Esophagus squamous epithelium (tissue), 5 donors: Measurements from ENCODE around the gene SAMD14. TPM values are rescaled to one million over a fixed set of nuclear protein-coding genes. Genes with fewer than 3 reads are reported as not detected.

Experiments used
- DNase-seq: peaks from one replicate; lab custom pipeline; 2025; lab: John Stamatoyannopoulos, UW
- H3K27ac ChIP-seq, 4 donors: fragments of 200-600 bp; sonication (generic); one replicate each; pipeline ENCODE4 v1.5.1; 2016 to 2019; ENCODE audit warnings: mild to moderate bottlenecking in 1 of 4
- H3K27me3 ChIP-seq, 4 donors: fragments of 200-600 bp; sonication (generic); 1 replicate in 3 of 4; 2 replicates in 1 of 4; pipeline versions ENCODE4 v1.5.1 to v1.6.0; 2017 to 2021; ENCODE audit warnings: antibody characterized with exemption in 1 of 4
- H3K36me3 ChIP-seq, 3 donors: fragments of 200-600 bp; sonication (generic); one replicate each; pipeline ENCODE4 v1.5.1; 2016 to 2019
- H3K4me1 ChIP-seq, 3 donors: fragments of 200-600 bp; sonication (generic); one replicate each; pipeline ENCODE4 v1.5.1; 2017 to 2019
- H3K4me3 ChIP-seq, 4 donors: fragments of 200-600 bp; sonication (generic); 1 replicate in 3 of 4; 2 replicates in 1 of 4; pipeline ENCODE4 v1.5.1; 2016 to 2019; ENCODE audit warnings: mild to moderate bottlenecking in 2 of 4, moderate library complexity in 1 of 4
- H3K9me3 ChIP-seq, 3 donors: fragments of 200-600 bp; sonication (generic); one replicate each; pipeline ENCODE4 v1.5.1; 2016 to 2019
- CTCF ChIP-seq, 6 experiments: fragments of 450-650 bp in 4 of 6; fragments of 200-600 bp in 2 of 6; sonication (generic) in 2 of 6; IDR thresholded peaks; one replicate each; pipeline ENCODE4 v1.5.1; 2016 to 2019; ENCODE audit warnings: antibody characterized with exemption in 6 of 6, mild to moderate bottlenecking in 4 of 6, moderate library complexity in 4 of 6
- POLR2A ChIP-seq, 4 donors: fragments of 450-650 bp; IDR thresholded peaks; one replicate each; pipeline ENCODE4 v1.6.1; 2017; ENCODE audit warnings: antibody characterized with exemption in 4 of 4, mild to moderate bottlenecking in 4 of 4, moderate library complexity in 3 of 4
- WGBS, 2 donors: methylation state at CpG; one replicate each; pipeline ENCODE4 v1.1.5; 2018; 5-methylcytosine and 5-hydroxymethylcytosine counted together
- intact Hi-C: fragments of 100-400 bp; cut with DNase I; formaldehyde crosslinking; loops from one replicate; pipeline ENCODE4 v1.15.0; 2022
- total RNA-seq, 4 donors: library from RNA; depleted of rRNA; stranded (reverse); fragments of >200 nt; gene quantifications; one replicate each; pipeline ENCODE4 v1.1.0, GENCODE V29; 2016
- donor health status: DM: yes; HTN: yes; CAD: no.

SAMD14 gene
- total RNA-seq, 4 donors from 2014 or later = 0.57 TPM; not detected in 3

DNA sequence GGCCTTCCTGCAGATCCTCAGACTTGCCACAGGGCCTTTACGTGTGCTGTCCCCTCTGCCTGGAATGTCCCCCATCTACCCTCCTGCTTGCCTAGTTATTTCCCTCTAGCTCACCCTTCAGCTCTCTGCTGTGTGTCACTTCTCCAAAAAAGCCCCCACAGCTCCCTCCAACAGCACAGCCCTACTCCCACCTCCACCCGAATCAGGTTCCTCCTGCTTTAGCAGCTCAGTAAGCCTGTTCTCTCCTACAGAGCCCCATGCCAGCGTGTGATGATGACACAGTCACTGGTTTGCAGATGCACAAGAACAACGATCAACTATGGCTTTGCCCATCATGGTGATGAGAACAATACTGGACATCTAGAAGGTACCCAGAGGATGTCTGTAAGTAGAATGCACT is 7.1 kb upstream of the SAMD14 start:
- Histone ChIP-seq H3K27ac (no peak overlapping the region), H3K9me3 (no peaks in the 10 kb centered on the region), H3K27me3 (no peaks in the 10 kb centered on the region), H3K36me3 (peaks cover 54 to 81% (median 74%) of the 10 kb centered on the region in 3 donors), H3K4me1 (peaks cover 11 to 49% (median 21%) of the 10 kb centered on the region in 3 donors), H3K4me3 (no peak overlapping the region)
- 83 to 86% methylated on average over 2 to 3 of the region's 4 CpGs for WGBS, 2 donors
- intact Hi-C loops = no loop called here
- TF ChIP-seq POLR2A (IDR thresholded peaks at IDR 0.05) (no peak), CTCF (IDR thresholded peaks at IDR 0.05) (no peak)
- no peak for DNase-seq

GRCh38 chr17:50136096-50136687 is 6.2 kb upstream of the SAMD14 start:
- no peak for DNase-seq
- intact Hi-C loops = no loop called here
- H3K9me3 ChIP-seq = no peaks in the 10 kb centered on the region
- H3K27ac ChIP-seq = no peak overlapping the region
- no peak overlapping the region for H3K4me3 ChIP-seq
- peaks cover 11 to 40% (median 15%) of the 10 kb centered on the region in 3 donors for H3K4me1 ChIP-seq
- H3K36me3 ChIP-seq = peaks cover 50 to 72% (median 66%) of the 10 kb centered on the region in 3 donors
- 86 to 99% methylated on average over 7 to 8 of the region's 11 CpGs for WGBS, 2 donors
- TF ChIP-seq CTCF (IDR thresholded peaks at IDR 0.05) (no peak), POLR2A (IDR thresholded peaks at IDR 0.05) (no peak)
- no peaks in the 10 kb centered on the region for H3K27me3 ChIP-seq

GRCh38 chr17:50135316-50136095 is 5.5 kb upstream of the SAMD14 start:
- Histone ChIP-seq H3K27me3 (peaks cover 0 to 5% (median 0%) of the 10 kb centered on the region in 4 donors), H3K4me1 (peaks cover 6 to 38% (median 9%) of the 10 kb centered on the region in 3 donors), H3K36me3 (peaks cover 45 to 65% (median 59%) of the 10 kb centered on the region in 3 donors), H3K27ac (no peak overlapping the region), H3K9me3 (no peaks in the 10 kb centered on the region), H3K4me3 (no peak overlapping the region)
- WGBS, 2 donors = 72 to 83% methylated on average over 7 to 12 of the region's 16 CpGs
- DNase-seq = no peak
- TF ChIP-seq POLR2A (IDR thresholded peaks at IDR 0.05) = no peak
- no peak for TF ChIP-seq CTCF (IDR thresholded peaks at IDR 0.05)
- intact Hi-C loops = no loop called here

DNA sequence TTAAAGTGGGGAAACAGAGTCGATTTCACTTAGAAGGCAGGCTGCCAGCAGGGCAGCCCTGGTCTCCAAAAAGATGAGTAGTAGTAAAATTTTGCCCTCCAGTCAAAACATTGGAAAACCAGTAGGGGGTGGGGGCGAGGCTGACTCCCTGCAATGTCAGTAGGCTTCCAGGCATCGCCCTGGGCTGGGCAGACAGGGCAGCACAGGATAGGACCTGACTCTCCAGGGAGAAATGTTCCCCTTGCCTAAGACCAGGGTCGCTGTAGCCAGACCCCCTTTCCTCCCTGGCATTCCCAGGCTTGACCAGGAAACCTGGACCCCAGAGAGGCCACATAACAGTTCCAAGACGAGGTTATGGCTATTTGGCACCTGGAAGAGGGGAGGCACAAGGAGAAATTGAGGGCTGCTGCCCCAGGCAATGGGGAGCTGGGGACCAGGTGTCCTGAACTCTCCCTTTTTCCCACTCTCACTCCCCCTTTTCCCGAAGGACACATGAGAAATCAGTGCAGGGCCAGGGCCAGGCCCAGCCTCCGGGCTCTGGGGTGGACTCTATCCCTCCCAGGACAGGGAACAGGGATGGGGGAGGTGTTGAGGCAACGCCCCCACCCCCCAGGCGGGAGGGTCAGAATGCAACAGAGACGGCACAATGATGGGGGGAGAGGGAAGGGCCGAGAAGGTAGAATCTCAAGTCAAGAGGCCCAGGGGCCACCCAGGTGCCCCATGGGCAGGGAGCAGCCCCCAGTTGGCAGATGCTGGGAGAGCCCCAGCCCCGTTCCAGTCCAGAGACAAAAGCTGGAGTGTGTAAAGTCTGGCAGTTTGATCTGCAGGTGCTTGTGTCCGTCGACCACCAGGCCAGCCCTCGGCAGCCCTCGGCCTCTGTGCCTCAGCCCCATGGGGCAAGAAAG is 4.5 kb upstream of the SAMD14 start:
- H3K4me1 ChIP-seq = peaks cover 4 to 38% (median 5%) of the 10 kb centered on the region in 3 donors
- no peak overlapping the region for H3K27ac ChIP-seq
- H3K9me3 ChIP-seq = no peaks in the 10 kb centered on the region
- DNase-seq = no peak
- peaks cover 1 to 16% (median 2%) of the 10 kb centered on the region in 4 donors for H3K27me3 ChIP-seq
- no peak for TF ChIP-seq CTCF (IDR thresholded peaks at IDR 0.05)
- TF ChIP-seq POLR2A (IDR thresholded peaks at IDR 0.05) = no peak
- H3K36me3 ChIP-seq = peaks cover 42 to 55% (median 48%) of the 10 kb centered on the region in 3 donors
- intact Hi-C loops = no loop called here
- 49 to 64% methylated on average over 4 to 6 of the region's 16 CpGs for WGBS, 2 donors
- no peak overlapping the region for H3K4me3 ChIP-seq
